Spleen (tissue), 7 donors: ENCODE data around the gene KIF18B.

Source experiments
- CTCF ChIP-seq, 11 experiments: fragments of 200-600 bp in 7 of 11; fragments of 450-650 bp in 4 of 11; sonication (generic) in 4 of 11; IDR thresholded peaks in 8 of 11; conservative IDR thresholded peaks in 3 of 11; 1 replicate in 7 of 11; 2 replicates in 4 of 11; pipeline versions ENCODE4 v1.4.0 to v1.8.0; 2016 to 2021; ENCODE audit warnings: antibody characterized with exemption in 11 of 11, inconsistent platforms in 4 of 11, mild to moderate bottlenecking in 1 of 11
- POLR2A ChIP-seq, 3 donors: fragments of 450-650 bp; IDR thresholded peaks; one replicate each; pipeline ENCODE4 v1.5.1; 2017; ENCODE audit warnings: antibody characterized with exemption in 3 of 3, mild to moderate bottlenecking in 1 of 3
- POLR2AphosphoS5 ChIP-seq, 3 donors: sonication (generic); formaldehyde crosslinking; IDR thresholded peaks; one replicate each; pipeline ENCODE4 v1.5.1; 2017; ENCODE audit warnings: antibody characterized with exemption in 3 of 3
- donor health status: DM: no; HTN: no; CAD: no; lungs with moderate emphysema.
- donor health status: DM: no; HTN: no; CAD: no.
- donor health status: DM: no; HTN: no; CAD: no.

GRCh38 chr17:44924107-44924544, 23.4 kb downstream of the KIF18B start:
- no peak for TF ChIP-seq POLR2AphosphoS5 (IDR thresholded peaks at IDR 0.05)
- no peak for TF ChIP-seq CTCF (IDR thresholded peaks at IDR 0.05 in 8 of 11, conservative IDR thresholded peaks at IDR 0.05 in 3 of 11)
- no peak for TF ChIP-seq POLR2A (IDR thresholded peaks at IDR 0.05)
